HL-60/S4 treated with retinoic acid at 250 ng/mL for 4 days and 3 days (cell line): ENCODE data around the gene SIK3.

Source experiments
- in situ Hi-C: fragments of 300-500 bp; cut with MboI; formaldehyde crosslinking; loops from 2 replicates; pipeline ENCODE4 v1.7.0; 2022; ENCODE audit warnings: low sequenced_read_pairs

SIK3 gene

DNA sequence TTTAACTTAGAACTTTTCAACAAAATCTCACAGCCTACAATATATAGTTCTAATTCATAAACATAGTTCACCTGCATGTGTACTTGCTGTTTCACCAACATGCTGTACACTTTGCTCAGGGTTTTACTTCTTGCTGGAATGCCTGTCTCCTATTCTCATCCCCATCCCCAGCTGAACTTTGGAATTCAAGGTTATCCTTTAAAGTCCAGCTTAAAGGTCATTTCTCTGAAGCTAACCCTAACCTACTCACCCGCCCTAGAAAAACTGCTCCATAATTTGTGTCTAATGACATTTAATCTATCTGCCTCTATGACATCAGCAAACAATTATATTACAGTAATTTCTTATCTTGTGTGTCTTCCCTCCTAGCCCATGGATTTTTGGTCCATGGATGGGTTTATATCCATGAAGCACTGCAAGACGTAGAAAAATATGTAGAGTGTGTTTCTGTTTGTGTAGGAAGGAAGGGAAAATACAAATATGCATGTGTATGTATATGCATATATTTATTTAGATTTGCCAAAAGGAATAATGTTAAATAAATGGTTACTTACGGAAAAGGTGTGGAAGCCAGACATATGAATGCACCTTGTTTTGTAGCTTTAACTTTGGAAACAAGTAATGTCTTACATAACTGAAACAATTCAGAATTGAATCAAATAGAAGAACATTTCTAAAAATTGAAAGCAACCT, 161.3 kb downstream of the SIK3 start:
- in situ Hi-C loops = no loop called here

DNA sequence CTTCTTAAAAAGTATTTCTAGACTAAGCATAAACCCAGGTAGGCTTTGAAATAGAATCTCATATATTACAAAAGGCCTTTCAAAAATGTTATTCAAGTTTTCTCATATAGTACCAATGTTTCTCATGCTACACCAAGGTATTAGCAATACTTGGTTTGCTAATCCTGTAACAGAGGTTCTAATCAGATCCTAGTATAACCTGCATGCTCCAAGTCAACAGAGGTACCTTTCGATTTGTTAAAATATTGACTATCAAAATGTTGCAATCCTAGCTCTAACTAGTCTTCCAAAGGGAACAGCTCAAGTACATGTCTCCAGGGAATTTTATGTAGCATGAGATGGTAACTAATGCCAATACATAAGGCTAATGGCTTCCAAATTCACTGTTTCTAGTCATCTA, 162.7 kb downstream of the SIK3 start:
- in situ Hi-C loops = no loop called here

DNA sequence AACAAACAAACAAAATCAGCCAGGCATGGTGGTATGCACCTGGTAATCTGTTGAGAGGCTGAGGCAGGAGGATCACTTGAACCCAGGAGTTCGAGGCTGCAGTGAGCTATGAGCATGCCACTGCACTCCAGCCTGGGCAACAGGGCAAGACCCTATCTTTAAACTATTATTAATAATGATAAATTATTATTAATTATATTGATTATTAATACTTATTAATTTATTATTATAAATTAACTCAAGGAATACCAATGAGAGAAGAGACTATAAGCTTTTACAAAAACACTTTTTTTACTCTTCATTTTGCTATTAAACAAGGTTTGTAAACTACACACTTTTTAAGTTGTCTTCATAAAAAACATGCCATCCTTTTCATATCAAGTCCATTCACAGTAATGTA, 163.1 kb downstream of the SIK3 start:
- in situ Hi-C loops = no loop called here

DNA sequence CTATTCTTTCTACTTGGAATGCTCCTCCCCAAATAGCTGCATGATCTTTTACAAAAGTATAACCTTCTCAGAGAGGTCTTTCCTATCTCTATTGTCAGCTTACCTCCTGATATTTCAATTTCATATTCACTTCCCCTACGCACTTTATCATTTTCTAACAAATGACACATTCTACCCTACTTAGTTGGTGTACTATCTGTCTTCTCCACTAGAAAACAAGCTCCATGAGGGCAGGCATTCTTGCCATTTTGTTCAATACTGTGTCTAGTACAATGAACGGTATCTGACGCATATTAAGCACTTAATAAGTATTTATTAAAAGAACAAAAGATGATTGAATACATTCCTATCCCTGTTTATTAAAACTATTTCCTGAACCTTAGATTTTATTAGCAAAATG, 164.3 kb downstream of the SIK3 start:
- in situ Hi-C loops = no loop called here

- in situ Hi-C loops = no loop called here
Observed at GRCh38 chr11:116932181-116932580, 166.0 kb downstream of the SIK3 start.

DNA sequence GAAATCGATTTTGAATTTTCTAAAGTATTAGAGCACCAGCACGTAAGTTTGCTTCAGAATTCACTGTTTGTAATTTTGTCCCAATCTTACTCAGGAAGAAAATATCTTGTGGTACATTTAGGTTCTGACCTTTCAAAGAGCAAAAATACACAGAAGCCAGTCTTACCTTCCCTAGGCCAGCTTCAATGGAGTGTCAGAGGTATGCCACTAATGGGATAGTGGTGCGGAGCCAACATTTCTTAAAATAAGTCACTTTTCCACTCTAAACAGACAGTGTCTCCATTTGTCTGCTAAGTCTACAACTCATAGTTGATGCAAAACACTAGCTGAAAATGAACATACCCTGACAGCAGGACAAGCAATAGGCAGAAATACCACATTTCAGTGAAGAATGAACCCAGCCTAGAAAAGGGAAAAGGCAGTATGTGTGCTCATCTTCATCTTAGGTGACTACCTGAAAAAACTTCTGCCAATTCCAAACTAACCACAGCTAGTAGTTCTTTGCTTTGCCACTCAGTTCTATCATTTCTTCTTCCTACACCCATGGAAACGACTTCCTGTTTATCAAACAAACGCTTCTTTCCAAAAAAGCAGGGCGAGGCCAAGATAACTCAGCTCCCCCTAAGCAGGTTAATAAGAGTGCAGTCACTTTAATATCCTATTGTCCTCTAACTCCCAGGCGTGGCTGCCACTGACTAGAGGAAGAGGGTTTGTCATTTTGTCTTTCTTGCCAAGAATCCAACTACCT, 166.8 kb downstream of the SIK3 start:
- in situ Hi-C loops = no loop called here

DNA sequence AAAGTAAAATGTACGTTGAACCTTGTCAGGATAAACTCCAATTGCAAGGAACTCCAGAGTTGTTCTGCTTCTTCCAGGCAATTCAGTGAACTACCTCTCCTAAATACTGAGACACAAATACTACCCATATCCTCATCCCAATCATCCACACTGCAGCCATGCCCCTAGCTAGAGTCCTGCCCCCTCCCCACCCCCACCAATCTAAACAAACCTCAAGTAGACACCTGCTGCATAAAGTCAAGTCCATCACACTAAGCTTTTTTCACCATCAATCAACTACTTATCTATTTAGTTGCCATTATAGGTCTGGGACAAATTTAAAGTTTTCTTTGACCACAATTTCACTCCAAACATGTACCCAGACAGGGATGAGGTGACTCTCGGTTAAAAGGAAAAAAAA, 167.6 kb downstream of the SIK3 start:
- in situ Hi-C loops = no loop called here

- in situ Hi-C loops = no loop called here
Observed at GRCh38 chr11:116930177-116930576, 168.1 kb downstream of the SIK3 start.

DNA sequence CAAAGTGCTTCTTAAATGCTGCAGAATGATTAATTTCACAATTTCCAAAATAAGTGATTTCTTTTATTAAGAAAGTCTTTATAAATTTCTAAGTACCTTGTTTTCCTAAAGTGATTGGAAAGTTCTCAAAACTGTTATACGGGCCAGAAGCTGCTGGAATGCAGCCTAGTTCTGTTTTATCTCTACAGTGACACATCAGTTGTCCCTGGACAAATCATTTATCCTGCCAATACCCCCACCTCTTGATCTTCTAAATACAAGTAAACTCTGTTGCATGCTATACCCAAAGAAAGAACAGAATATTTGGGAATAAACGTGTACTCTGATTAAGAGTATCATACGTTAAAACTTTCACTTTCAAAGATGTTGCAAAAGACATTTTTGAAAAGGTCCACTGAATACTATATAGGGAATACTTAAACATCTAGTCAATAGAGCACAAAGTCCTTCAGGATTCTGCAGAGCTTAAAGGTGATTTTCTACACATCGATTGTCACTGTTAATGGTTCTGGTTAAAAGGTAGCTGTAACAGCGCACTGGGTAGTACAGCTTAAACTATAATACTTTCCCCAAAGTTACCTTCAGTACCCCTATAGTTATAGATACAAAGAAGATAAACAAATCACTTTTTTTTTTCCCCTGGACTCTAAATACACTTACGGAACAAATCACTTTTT, 168.7 kb downstream of the SIK3 start:
- in situ Hi-C loops = no loop called here

- in situ Hi-C loops = no loop called here
Observed at GRCh38 chr11:116928845-116929244, 169.4 kb downstream of the SIK3 start.

DNA sequence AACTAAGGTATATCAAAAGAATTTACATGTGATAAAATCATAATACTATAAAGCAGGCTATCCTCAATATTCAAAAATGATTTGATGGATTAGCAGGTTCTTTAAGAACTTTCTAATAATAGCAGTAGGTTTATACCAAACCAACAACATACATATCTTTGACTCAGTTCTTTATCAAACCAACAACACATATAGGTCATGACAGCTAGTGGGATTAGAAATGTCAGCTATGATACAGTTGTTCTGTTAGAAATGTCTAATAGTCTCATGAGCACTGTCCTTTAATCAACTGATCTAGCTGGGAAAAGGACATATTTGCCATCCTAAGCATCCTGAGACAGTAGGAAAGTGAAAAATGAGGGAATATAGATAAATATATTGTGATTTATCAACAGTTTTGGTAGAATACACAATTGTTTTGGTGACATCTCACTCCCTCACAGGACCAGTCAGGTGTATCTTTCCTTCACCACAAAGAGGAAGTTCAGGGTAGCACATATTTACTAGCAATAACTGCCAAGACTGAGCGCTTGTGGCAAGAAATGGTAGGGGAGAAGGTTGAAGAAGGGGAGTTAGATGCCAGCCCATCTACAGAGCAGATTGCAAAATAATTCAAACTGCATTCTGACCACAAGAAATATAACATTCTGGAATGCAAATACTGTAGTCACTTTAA, 170.0 kb downstream of the SIK3 start:
- in situ Hi-C loops = no loop called here

GRCh38 chr11:116927163-116927974, 170.9 kb downstream of the SIK3 start:
- in situ Hi-C loops = no loop called here

GRCh38 chr11:116925050-116925449, 173.2 kb downstream of the SIK3 start:
- in situ Hi-C loops = no loop called here

DNA sequence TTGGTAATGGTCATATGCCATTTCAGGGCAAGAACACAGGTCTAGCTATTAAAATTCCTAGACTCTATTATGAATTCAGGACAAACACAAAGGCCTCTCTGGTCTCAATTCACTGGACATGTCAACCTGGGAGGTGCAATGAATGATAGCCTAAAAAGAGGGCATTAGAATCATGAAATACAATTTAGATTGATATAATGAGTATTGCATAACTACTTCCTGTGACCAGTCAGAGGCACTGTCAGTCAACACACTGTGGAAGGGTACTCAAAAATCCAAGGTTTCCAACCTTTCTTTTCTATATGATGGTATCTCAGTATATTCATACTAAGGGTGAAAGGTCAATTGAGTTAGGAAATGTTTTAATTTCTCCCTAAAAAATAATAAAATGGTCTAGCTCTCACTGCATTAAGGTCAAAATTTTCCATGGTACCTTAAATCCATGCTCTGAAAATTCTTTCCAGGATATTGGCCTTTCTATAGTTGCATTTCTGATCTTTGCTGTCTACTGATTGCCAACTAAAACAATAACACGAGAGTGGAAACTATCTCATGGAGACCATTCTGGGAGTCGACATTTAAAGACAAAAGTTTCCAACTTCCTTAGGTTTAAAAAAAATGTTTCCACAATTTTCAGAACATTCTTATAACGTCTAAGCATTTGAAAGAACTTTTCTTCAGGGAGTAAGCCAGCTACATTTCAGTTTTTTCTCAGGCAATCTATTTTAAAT, 179.1 kb downstream of the SIK3 start:
- in situ Hi-C loops = no loop called here

GRCh38 chr11:116917632-116918031, 180.6 kb downstream of the SIK3 start:
- in situ Hi-C loops = no loop called here

DNA sequence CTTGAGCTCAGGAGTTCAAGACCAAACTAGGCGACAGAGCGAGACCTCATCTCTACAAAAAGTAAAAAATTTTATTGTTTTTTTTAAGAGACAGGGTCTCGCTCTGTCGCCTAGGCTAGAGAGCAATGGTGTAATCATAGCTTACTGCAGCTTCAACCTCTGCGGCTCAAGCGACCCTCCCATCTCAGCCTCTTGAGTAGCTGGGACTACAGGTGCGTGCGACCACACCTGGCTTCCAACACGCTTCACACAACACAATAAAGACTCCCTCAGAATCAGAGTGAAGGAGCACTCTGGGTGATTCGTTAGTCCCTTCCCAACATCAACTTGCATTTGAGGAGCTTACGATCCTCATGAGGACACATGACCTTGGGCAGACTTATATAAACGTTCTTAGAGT, 181.3 kb downstream of the SIK3 start:
- in situ Hi-C loops = no loop called here

DNA sequence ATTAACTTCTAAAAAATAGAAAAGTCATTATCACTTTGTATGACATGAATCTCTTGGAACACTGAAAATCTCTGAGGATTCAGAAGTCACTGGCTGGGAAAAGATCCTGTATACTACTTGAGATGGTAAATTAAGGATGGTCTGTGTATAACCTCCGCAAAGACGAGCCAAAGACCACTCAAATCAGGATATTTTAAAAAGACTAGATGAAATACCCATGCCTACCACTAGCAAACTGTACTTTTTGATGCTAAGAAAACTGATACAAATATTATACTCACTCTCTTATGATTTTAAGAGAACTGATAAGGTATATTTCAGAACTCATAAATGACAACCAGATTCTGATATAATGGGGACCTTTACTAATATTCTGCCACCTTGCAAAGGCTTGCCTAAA, 182.2 kb downstream of the SIK3 start:
- in situ Hi-C loops = no loop called here

DNA sequence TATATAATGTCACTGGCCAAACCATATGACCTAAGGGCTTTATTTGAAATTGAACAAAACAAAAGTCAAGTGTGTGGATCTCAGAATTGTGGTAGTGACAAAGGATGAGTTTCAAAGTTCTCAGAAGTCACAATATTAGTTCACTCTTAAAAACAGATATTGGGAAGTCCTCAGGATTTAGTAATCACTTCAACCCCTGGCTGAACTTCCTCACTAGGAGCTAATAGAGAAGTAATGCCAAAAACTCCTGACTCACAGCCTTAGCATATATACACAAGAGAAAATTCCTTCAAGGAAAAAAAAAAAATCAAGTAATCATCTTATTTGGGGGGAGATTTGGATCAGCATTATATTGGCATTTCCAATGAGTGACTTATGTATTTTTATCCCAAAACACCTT, 185.2 kb downstream of the SIK3 start:
- in situ Hi-C loops = no loop called here

- in situ Hi-C loops = no loop called here
Observed at GRCh38 chr11:116911976-116912734, 186.1 kb downstream of the SIK3 start.
